DND-41 (cell line): Measurements from ENCODE around the gene REV3L.

Experiments used
- ATAC-seq: fragments of 200-7000 bp; cut with Tn5 transposase; 3 replicates; pipeline ENCODE4 v1.9.1; 2021; ENCODE audit warnings: low read depth; ENCODE audit not compliant: insufficient read depth
- DNase-seq: peaks from one replicate; pipeline ENCODE4 v3.0.0-alpha.2; 2020
- H2AFZ ChIP-seq: 2 replicates; pipeline ENCODE4 v1.6.0; 2012; ENCODE audit warnings: low read depth, low read length
- H3K27ac ChIP-seq: 2 replicates; pipeline ENCODE4 v1.5.1; 2012; ENCODE audit warnings: low read length, inconsistent platforms
- H3K27me3 ChIP-seq: fragments of 200-600 bp; sonication (generic); 2 replicates; pipeline ENCODE4 v1.6.0; 2012; ENCODE audit warnings: low read length, mild to moderate bottlenecking, inconsistent platforms; ENCODE audit not compliant: insufficient read depth, poor library complexity
- H3K36me3 ChIP-seq: 2 replicates; pipeline ENCODE4 v1.5.1; 2012; ENCODE audit warnings: low read length, inconsistent platforms; ENCODE audit not compliant: insufficient read depth
- H3K4me1 ChIP-seq: 2 replicates; pipeline ENCODE4 v1.5.1; 2012; ENCODE audit warnings: mild to moderate bottlenecking, low read length; ENCODE audit not compliant: insufficient read depth
- H3K4me2 ChIP-seq: 2 replicates; pipeline ENCODE4 v1.6.0; 2012; ENCODE audit warnings: mild to moderate bottlenecking, moderate library complexity, low read length, inconsistent platforms; ENCODE audit not compliant: insufficient read depth
- H3K4me3 ChIP-seq, 2 experiments: fragments of 200-600 bp in 1 of 2; shearing (Covaris generic) in 1 of 2; 2 replicates each; pipeline ENCODE4 v1.5.1; 2012 to 2016; ENCODE audit warnings: inconsistent platforms in 2 of 2, low read length in 2 of 2, mild to moderate bottlenecking in 2 of 2, low read depth in 1 of 2, moderate library complexity in 1 of 2
- H3K79me2 ChIP-seq: 2 replicates; pipeline ENCODE4 v1.6.0; 2012; ENCODE audit warnings: low read length, inconsistent platforms; ENCODE audit not compliant: insufficient read depth
- H3K9ac ChIP-seq: 2 replicates; pipeline ENCODE4 v1.6.0; 2012; ENCODE audit warnings: low read depth, mild to moderate bottlenecking, inconsistent platforms, low read length, moderate library complexity
- H3K9me3 ChIP-seq: 2 replicates; pipeline ENCODE4 v1.5.1; 2012; ENCODE audit warnings: low read length, moderate library complexity, mild to moderate bottlenecking, inconsistent platforms; ENCODE audit not compliant: insufficient read depth, severe bottlenecking
- H4K20me1 ChIP-seq: 2 replicates; pipeline ENCODE4 v1.6.0; 2012; ENCODE audit warnings: low read length; ENCODE audit not compliant: insufficient read depth
- CTCF ChIP-seq: IDR thresholded peaks from 2 replicates; pipeline ENCODE4 v1.5.1; 2012; ENCODE audit warnings: borderline replicate concordance, low read length, moderate library complexity, mild to moderate bottlenecking; ENCODE audit not compliant: poor library complexity, severe bottlenecking; ENCODE audit errors: extremely low read depth
- EZH2 ChIP-seq: IDR thresholded peaks from 3 replicates; pipeline ENCODE4 v1.6.1; 2012; ENCODE audit warnings: borderline replicate concordance, low read depth, mild to moderate bottlenecking, moderate library complexity, low read length, inconsistent platforms; ENCODE audit not compliant: severe bottlenecking

REV3L gene

GRCh38 chr6:111441678-111442243, 41.3 kb downstream of the REV3L start:
- DNase-seq = no peak
- no peak for ATAC-seq
- Histone ChIP-seq H2AFZ (no peak overlapping the region), H3K4me1 (no peaks in the 10 kb centered on the region), H3K27ac (no peak overlapping the region), H3K9ac (no peak overlapping the region), H3K27me3 (no peaks in the 10 kb centered on the region), H3K79me2 (peaks cover 98% of the 10 kb centered on the region), H4K20me1 (peaks cover 27% of the 10 kb centered on the region; the same call in 1 of the 2 replicates), H3K9me3 (no peaks in the 10 kb centered on the region), H3K4me3 (no peak overlapping the region), H3K4me2 (no peak overlapping the region), H3K36me3 (peaks cover 3% of the 10 kb centered on the region; the same call in 1 of the 2 replicates)
- TF ChIP-seq EZH2 (no peak), CTCF (no peak)

GRCh38 chr6:111439171-111439570, 43.8 kb downstream of the REV3L start:
- peaks cover 99% of the 10 kb centered on the region for H3K79me2 ChIP-seq
- H3K9ac ChIP-seq = no peak overlapping the region
- H2AFZ ChIP-seq = no peak overlapping the region
- no peak for ATAC-seq
- no peak overlapping the region for H3K4me2 ChIP-seq
- no peaks in the 10 kb centered on the region for H3K9me3 ChIP-seq
- H3K36me3 ChIP-seq = peaks cover 3% of the 10 kb centered on the region; the same call in 1 of the 2 replicates
- H3K27ac ChIP-seq = no peak overlapping the region
- H3K27me3 ChIP-seq = no peaks in the 10 kb centered on the region
- H3K4me1 ChIP-seq = no peaks in the 10 kb centered on the region
- DNase-seq = no peak
- no peak for TF ChIP-seq EZH2
- TF ChIP-seq CTCF = no peak
- peaks cover 33% of the 10 kb centered on the region; the same call in 1 of the 2 replicates for H4K20me1 ChIP-seq
- H3K4me3 ChIP-seq = no peak overlapping the region

GRCh38 chr6:111437573-111437972, 45.4 kb downstream of the REV3L start:
- Histone ChIP-seq H3K36me3 (0 out of 2 replicates have a peak, but pooled peaks cover 3% of the 10 kb centered on the region), H3K27me3 (no peaks in the 10 kb centered on the region), H3K79me2 (peaks cover 99% of the 10 kb centered on the region), H3K4me2 (no peak overlapping the region), H4K20me1 (peaks cover 32% of the 10 kb centered on the region; the same call in 1 of the 2 replicates), H3K4me3 (no peak overlapping the region), H2AFZ (no peak overlapping the region), H3K27ac (no peak overlapping the region), H3K4me1 (no peaks in the 10 kb centered on the region), H3K9ac (no peak overlapping the region), H3K9me3 (no peaks in the 10 kb centered on the region)
- TF ChIP-seq EZH2 = no peak
- TF ChIP-seq CTCF = no peak
- DNase-seq (no peak), ATAC-seq (no peak)
